GM18867 (cell line): ENCODE results near the gene SERPINI2.

Experiments
- ATAC-seq: cut with Tn5 transposase; IDR thresholded peaks from one replicate; pipeline ENCODE4 v1.9.1; 2021; ENCODE audit warnings: mild to moderate bottlenecking, moderate library complexity; ENCODE audit not compliant: unreplicated experiment

Gene SERPINI2, protein sequence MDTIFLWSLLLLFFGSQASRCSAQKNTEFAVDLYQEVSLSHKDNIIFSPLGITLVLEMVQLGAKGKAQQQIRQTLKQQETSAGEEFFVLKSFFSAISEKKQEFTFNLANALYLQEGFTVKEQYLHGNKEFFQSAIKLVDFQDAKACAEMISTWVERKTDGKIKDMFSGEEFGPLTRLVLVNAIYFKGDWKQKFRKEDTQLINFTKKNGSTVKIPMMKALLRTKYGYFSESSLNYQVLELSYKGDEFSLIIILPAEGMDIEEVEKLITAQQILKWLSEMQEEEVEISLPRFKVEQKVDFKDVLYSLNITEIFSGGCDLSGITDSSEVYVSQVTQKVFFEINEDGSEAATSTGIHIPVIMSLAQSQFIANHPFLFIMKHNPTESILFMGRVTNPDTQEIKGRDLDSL

DNA sequence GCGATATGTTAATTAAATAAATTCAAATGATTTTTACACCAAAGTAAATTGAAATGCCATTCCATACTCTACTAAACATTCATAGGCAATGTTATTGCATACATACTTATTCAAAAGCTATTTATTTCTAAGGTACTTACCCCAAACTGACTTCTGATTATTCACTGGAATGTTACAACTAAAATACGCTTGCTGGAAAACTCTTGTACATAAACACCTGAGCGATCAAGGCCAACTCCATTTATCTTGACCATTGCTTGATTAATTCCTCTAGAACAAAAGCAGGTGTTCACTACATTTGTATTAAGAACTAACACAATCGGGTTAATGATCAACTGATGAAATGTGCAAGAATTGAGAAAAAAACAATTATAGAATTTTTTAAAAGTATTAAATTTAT is at the start of gene SERPINI2:
SERPINI2 (minus strand) TSS at position 180 of the 400 bp plus-strand sequence. CDS start 2,208 bp downstream, outside the sequence.
- no peak for ATAC-seq

DNA sequence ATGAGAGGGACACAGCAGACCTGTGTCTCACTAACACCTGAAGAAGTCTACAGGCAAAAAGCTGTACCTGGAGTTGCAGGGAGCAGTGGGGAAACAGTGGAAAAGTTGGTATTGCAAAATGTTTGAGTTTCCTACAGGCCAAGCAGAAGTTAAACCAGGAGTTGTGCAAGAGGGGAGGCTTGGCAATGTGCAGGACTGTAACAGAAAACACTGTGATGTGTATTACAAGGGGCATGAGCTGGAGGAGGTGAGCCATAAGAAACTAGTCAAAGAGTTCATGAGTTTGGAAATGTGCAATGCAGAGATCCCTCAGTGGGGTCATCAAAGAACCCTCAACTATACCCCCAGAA is 47.1 kb upstream of the SERPINI2 start:
- ATAC-seq = no peak

DNA sequence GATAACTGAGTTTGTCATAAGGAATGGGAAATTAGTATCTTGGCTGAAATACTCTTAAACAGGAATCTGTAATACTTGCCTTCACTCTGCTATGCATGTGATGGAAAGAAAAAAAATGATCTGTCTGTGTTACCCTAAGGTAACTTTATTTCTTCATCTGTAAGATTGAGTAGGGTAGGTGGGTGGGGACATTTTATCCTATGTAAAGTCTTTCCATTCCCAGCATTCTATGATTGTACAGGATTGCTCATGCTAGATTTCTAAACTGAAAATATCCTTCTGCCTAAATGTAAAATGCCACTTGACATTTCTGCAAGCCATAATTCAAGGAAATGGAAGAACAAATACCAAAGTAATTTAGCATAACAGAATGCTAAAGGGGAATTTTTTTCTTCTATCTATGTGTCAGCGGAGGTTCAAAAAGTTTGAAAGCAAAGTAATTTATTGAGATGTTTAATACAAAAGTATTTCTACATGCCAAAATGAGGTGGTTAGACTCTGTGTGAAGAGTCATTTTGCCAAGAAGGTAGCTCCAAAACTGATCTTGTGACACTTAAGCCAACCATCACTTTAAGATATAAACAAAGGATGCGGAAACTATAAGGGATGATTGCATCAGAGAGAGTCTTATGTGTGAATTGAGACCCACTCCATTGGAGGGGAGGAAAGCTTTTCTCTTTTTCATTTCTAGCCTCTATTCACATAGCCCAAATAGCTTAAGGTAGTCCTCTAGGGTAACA is 46.6 kb upstream of the SERPINI2 start:
- ATAC-seq = no peak

DNA sequence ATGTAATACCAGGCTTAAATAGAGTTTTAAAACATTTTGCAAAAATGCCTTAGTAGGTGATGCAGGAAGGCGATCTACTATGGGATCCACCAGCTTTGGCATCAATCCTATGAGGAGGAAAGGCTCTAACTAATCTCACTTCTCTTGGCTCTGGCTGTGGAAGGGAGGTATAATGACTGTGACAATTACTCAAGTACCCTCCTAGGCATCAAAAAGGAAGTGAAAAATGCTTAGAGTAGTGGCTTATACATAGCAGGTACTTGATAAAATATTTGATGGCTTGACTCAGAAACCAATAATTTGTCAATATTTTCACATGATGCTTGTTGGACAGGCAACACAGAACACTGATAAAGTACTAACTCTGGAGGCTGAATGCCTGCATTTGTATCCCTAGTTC is 34.1 kb upstream of the SERPINI2 start:
- peak; percentile 54 for ATAC-seq

DNA sequence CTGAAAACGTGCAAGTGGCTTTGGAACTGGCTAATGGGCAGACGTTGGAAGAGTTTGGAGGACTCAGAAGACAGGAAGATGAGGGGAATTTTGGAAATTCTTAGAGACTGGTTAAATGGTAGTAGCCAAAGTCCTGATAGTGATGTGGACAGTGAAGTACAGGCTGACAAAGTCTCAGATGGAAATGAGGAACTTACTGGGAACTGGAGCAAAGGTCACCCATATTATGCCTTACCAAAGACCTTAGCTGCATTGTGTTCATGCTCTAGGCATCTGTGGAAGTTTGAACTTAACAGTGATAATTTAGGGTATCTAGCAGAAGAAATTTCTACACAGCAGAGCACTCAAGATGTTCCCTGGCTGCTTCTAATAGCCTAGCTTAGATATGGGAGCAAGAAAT is 28.6 kb upstream of the SERPINI2 start:
- ATAC-seq = no peak

DNA sequence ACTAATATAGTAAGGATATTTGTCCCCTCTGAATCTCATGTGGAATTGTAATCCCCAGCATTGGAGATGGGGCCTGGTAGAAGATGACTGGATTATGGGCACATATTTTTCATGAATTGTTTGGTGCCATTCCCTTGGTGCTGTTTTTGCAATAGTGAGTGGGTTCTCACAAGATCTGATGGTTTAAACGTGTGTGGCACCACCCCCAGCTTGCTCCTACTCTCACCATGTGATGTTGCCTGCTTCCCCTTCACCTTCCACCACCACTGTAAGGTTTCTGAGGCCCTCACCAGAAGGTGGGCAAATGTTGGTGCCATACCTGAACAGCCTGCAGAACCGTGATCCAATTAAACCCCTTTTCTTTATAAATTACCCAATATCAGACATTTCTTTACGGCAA is 28.1 kb upstream of the SERPINI2 start:
- no peak for ATAC-seq

DNA sequence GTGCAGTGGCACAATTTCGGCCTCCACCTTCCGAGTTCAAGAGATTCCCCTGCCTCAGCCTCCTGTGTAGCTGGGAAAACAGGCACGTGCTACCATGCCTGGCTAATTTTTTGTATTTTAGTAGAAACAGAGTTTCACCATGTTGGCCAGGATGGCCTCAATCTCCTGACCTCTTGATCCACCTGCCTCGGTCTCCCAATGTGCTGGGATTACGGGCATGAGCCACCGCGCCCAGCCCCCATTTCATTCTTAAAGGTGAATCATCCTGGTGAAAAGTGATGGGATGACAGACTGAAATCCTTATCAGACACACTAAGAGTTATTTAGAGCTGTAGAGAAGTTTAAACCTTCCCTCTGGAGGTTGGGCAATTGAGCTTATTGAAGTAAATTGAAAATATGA is 24.1 kb upstream of the SERPINI2 start:
- no peak for ATAC-seq

DNA sequence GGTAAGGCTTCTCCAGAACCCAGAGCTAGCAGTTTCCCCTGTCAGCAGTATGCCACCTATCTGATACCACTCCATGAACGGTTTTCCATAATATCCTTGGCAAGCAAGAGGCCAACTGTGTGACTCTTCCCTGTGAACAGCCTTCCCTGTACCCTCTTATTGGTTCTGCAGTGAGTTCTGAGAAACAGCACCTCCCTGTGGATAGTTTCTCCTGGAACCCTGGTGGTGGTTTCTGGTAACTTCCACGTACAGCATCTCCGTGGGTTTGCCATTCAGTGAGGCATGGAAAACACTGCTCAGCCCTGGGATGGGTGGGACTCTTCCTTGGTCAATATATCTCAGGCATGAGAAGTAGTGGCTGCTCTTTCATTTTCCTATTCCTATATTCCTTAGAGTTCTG is 19.4 kb upstream of the SERPINI2 start:
- ATAC-seq = no peak

DNA sequence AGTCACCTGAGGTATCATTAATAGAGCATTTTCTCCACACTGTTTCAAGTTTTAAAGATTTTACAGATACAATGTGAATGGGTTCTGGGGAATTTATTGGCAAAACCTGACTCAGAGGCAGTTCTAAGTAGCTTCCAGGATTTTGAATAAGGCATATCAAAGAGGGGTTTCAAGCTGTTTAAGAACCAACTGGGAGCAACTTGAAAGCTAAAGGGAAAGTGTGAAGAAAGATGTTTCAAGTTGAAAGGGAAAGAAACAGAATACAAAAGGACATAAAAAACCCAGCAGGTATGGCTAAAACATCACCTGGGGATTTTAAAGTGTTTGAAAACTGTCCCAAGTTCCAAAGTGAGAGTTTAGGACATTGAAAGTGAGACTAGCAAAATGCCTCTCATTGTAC is 17.8 kb upstream of the SERPINI2 start:
- no peak for ATAC-seq

DNA sequence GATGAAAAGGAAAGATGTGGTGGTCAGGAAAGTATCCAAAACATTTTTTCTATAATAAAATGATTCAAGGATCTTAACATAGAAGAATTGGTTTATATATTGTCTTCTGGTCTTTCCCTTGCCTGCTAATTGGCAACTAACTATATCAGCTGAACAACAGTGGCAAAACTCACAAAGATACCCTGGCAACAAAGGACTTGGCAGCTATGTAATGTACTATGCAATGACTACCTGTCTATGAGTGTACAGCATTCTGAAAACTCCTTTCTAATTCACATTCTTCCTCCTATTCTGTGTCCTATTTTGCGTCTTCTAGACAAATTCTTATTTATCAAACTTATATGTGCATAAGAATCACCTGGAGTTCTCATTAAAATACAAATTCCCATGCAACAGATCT is 15.7 kb upstream of the SERPINI2 start:
- ATAC-seq = no peak

DNA sequence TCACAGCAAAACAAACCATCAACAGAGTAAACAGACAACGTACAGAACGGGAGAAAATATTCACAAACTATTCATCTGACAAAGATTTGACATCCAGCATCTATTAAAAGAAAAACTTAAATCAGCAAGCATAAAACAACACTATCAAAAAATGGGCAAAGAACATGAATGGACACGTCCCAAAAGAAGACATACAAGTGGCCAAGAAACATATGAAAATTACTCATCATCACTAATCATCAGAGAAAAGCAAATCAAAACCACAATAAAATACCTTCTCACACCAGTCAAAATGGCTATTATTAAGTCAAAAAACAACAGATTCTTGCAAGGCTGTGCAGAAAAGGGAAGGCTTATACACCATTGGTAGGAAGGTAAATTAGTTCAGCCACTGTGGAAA is 13.7 kb upstream of the SERPINI2 start:
- ATAC-seq = no peak

DNA sequence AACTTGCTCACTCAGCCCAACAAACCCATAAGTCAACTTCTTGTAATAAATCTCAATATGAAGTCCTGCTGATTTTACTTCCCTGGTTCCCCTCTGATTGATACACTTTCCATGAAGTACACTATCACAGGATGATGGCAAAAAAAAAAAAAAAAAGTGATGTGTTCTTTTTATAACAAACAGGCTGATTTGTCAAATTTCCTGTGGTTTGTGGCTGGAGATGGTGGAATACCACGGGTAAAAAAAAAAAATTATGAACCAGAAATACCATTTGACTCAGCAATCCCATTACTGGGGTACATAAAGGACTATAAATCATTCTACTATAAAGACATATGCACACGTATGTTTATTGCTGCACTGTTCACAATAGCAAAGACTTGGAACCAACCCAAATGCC is 10.7 kb upstream of the SERPINI2 start:
- ATAC-seq = no peak

DNA sequence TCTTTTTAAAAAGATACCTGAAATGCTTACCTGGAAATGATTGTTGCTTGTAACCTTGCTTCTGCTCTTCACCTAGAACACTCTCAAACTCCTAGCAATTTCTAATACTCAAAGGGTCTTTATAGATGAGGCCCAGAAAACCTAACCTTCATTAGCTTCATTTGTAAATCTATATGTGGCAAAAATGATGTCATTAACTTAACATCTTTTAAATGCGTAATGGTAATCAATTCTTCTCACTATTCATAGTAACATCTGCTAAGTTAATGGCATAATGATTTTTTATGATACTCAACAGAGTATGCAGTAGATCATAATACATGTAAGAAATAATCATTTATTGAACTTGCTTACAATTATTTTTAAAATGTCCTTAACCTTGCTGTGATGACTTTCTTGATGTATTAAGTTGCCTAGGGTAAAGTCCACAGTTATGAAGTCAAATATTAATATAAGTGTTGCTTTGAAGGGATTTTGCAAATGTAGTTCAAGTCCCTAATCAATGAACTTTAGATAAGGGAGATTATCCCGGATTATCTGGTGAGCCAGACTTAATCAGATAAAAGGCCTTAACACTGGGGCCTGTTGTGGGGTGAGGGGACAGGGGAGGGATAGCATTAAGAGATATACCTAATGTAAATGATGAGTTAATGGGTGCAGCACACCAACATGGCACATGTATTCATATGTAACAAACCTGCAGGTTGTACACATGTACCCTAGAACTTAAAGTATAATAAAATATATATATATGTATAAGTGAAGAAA is 10.1 kb upstream of the SERPINI2 start:
- no peak for ATAC-seq

DNA sequence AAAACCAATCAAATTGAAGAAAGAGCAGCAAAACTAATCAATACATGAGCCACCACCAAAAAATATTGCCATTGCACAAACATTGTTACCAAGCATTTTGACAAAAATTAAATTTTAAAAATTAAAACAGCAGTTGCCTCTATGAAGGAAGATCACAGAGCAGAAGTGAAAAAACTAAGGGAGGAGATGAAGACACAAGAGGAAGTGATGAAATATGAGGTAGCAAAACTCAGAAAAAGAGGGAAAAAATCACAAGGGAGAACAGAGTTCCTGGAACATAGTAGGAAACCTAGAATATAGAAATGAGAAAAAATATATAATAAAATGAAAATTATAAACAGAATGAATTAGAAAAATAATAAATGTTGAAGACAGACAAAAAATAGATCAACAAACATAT is 7.3 kb upstream of the SERPINI2 start:
- no peak for ATAC-seq

DNA sequence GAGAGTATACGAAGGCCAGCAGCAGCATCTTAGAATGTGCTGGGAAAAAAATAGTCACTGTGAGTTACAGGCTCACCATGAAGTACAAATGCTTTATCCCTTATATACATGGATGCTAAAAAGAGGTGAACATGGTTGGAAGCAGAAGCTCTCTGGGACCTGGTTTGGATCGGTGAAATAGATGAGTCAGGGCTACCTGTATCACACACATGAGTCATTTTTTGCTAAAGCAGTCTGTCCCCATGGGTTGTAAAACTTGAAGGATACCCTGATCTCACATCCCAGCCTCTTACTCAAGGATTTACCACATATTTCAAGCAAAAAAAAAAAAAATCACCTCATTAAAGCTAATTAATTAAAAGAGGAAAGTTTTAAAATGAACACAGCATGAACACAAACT is 6.9 kb upstream of the SERPINI2 start:
- ATAC-seq = no peak

DNA sequence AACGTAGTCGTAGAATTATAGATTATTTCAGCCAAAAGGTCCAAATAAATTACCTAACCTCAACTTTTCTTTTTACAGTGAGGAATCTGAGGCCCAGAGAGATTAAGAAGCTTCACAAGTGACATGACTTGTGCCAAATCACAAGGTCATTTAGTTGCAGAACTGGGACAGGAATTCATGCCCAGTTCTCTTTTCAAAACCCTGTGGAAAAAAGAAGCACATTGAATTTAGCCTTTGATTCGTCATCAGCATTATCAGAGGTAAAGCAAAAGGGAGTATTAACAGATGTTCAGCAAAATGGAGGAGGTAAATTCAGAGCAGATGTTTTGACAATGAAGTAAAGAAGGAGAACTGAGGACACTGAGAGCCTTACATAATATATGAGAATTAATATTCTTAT is 4.5 kb downstream of the SERPINI2 start:
- ATAC-seq = no peak

DNA sequence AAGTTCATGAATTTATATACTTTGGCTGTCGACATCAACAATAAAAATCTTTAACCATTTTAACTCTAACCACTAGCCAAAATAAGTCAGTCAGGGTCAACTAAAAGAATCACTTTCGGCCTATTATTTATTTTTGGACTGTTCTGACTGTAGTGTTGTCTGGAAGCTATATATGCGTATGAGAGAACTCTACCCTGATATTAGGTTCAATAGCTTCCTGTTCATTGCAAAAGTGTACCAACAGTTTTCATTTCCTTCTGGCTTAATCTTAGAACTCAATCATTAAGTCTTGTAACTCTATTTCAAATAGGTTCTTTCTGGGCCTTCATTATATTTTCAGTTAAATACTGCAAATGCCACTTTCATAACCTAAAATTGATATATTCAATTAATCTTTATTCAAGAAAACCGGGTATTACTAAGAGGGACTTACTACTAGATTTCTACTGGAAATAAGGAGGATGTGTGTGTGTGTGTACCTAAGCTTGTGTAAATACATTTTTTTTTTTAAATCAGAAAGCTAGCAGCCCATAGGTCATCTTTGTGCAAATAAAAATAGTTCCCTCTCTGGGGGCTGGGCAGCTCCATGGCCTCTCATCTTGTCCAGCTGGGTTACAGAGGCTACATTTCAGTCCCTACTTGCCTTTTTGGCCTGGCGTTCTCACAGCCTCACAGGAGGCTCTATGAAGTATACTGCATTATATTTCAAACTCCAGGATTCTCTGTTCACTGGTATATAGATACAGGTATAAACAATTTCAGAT is 5.8 kb downstream of the SERPINI2 start:
- ATAC-seq = no peak

DNA sequence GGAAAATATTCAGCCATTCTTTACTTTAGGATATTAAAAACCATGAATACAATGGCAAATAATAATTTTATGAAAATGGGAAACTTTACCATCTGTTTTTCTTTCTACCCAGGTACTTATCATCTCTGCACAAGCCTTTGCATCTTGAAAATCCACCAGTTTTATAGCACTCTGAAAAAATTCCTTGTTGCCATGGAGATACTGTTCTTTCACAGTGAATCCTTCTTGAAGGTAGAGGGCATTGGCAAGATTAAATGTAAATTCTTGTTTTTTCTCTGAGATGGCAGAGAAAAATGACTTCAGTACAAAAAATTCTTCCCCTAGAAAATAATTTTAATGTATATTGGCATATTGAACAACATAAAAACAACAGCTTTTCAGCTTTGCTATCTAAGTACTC is 6.9 kb downstream of the SERPINI2 start:
- ATAC-seq = no peak

DNA sequence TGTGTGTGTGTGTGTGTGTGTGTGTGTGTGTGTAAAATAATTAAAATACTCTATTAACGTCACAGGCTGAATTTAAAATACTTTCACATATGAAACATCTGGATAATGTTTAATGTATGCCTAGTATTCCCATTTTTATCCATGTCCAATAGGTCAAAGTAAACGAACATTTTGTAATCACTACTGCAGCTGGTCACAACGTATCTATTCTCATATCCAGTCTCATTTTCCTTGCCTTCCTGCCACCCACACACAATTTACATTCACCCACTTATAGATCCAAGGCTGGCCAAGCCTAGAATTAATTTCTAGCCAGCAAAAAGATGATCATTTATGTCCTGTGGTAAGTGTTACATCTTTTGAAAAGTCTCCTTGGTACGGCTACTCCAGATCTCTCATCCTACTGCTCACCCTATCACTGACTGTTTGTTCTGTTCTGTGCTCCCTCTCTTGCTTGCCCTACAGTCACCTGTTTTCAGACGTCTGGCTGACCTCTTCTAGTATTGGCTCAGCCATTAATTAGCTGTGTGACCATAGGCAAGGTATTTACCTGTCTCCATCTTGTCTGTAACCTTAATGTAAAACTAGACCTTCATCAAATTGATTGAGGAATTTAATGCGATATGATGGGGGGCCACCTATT is 17.6 kb downstream of the SERPINI2 start:
- ATAC-seq = no peak

DNA sequence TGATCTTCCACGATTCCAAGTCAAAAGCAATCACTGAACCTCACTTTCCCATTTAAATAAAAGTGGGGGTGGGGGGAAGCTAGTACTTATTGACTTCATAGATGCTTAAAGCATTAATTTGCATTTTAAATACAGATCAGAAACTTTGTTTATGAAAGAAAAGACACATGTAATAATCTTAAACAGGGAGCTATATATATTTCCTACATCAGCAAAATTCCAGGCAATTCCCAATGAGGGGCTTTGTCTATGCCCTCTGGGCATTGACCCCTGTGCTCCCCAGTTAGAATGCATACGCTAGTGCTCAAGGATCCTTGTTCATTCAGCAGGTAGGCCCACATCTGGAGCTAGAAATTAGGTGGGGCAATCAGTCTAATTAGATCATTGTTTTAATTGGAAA is 20.0 kb downstream of the SERPINI2 start:
- ATAC-seq = no peak

DNA sequence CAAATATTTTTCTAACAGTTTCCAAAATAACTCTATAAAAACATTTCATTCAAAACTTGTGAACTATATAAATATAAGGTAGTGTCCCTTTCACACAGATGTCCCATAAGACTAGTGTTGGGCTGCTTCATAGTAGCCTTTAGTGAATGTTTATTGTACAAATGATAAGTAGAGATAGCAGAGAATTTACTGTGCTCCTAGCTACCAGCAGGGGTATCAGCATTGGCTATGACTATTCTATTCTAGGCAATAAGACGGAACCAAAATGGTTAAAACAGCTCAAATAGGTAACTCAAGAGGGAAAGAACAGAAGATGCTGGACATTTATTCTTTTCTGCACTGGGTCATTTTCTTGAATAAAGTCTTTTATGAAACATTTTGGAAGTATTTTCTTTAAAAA is 22.6 kb downstream of the SERPINI2 start:
- no peak for ATAC-seq
